ENCODE measurements around the gene KCNIP1.
A peak's percentile ranks its signal among the peaks of the same experiment; 100 is the strongest.

KCNIP1 gene

GRCh38 chr5:170474489-170475274 is 29.1 kb upstream of the KCNIP1 start:
- POLR2A ChIA-PET, result interaction anchor here (0.7 kb wide), 1 partner anchor 10 kb away, joined by 3 read pairs; no protein-coding TSS in a partner anchor
- Histone ChIP-seq H3K9me3 (ENCODE audit: control insufficient read depth, insufficient read depth, low read depth, low read length) (no peaks in the 10 kb centered on the region), H3K36me3 (ENCODE audit: control insufficient read depth in 2 of 2, insufficient read depth in 1 of 2, low read length in 2 of 2) (no peaks in the 10 kb centered on the region), H3K27ac (ENCODE audit: extremely low read depth, low read depth, low read length) (no peak overlapping the region), H3K4me3 (ENCODE audit: low read depth, low read length) (no peak overlapping the region), H3K4me1 (ENCODE audit: control insufficient read depth, insufficient read depth, low read length) (no peaks in the 10 kb centered on the region)
- CTCF ChIA-PET, result interaction anchor here (0.7 to 0.8 kb wide), 3 partner anchors 50 to 151 kb away, joined by 3 to 4 read pairs (median 3); no protein-coding TSS in a partner anchor
- TF ChIP-seq ZNF423 (tag by site-specific recombination; IDR thresholded peaks at IDR 0.05), result no peak
- TF ChIP-seq ZNF184 (tag by site-specific recombination; IDR thresholded peaks at IDR 0.05), result no peak
- no peak for TF ChIP-seq HOXD13 (CRISPR knock-in tag; IDR thresholded peaks at IDR 0.05; ENCODE audit: borderline replicate concordance)
- no peak for TF ChIP-seq ZNF791 (tag by site-specific recombination; IDR thresholded peaks at IDR 0.05)
- no peak for TF ChIP-seq ZBTB8A (tag by site-specific recombination; IDR thresholded peaks at IDR 0.05)
- TF ChIP-seq ZNF626 (tag by site-specific recombination; IDR thresholded peaks at IDR 0.05), result no peak
- TF ChIP-seq ZBTB17 (tag by site-specific recombination; IDR thresholded peaks at IDR 0.05), result no peak
- TF ChIP-seq ZNF514 (tag by site-specific recombination; IDR thresholded peaks at IDR 0.05), result no peak
- no peak for TF ChIP-seq ZNF670 (tag by site-specific recombination; IDR thresholded peaks at IDR 0.05; ENCODE audit: low read depth)
- no peak for TF ChIP-seq ZNF513 (tag by site-specific recombination; IDR thresholded peaks at IDR 0.05)
- TF ChIP-seq PBX3 (CRISPR knock-in tag; IDR thresholded peaks at IDR 0.05), result no peak
- TF ChIP-seq EGR2 (tag by site-specific recombination; IDR thresholded peaks at IDR 0.05; ENCODE audit: low read depth), result no peak

- Histone ChIP-seq H3K4me1 (ENCODE audit: control insufficient read depth, insufficient read depth, low read length) (no peaks in the 10 kb centered on the region), H3K27ac (ENCODE audit: extremely low read depth, low read depth, low read length) (no peak overlapping the region), H3K36me3 (ENCODE audit: control insufficient read depth in 2 of 2, insufficient read depth in 1 of 2, low read length in 2 of 2) (no peaks in the 10 kb centered on the region), H3K9me3 (ENCODE audit: control insufficient read depth, insufficient read depth, low read depth, low read length) (no peaks in the 10 kb centered on the region), H3K4me3 (ENCODE audit: low read depth, low read length) (no peak overlapping the region)
- POLR2A ChIA-PET, result no interaction called here
- CTCF ChIA-PET, result interaction anchor here (0.7 to 0.8 kb wide), 2 partner anchors 50 to 149 kb away, joined by 3 to 4 read pairs; no protein-coding TSS in a partner anchor
- TF ChIP-seq ZNF214 (tag by site-specific recombination; IDR thresholded peaks at IDR 0.05; ENCODE audit: borderline replicate concordance) (no peak), ZBTB11 (tag by site-specific recombination; conservative IDR thresholded peaks at IDR 0.05; ENCODE audit: low read depth) (no peak), EGR2 (tag by site-specific recombination; IDR thresholded peaks at IDR 0.05; ENCODE audit: low read depth) (no peak; the same call in 1 of the 2 replicates), ZNF776 (tag by site-specific recombination; IDR thresholded peaks at IDR 0.05; ENCODE audit: borderline replicate concordance) (no peak), ZNF280C (tag by site-specific recombination; IDR thresholded peaks at IDR 0.05) (no peak), ZNF521 (tag by site-specific recombination; IDR thresholded peaks at IDR 0.05) (no peak), ZNF184 (tag by site-specific recombination; IDR thresholded peaks at IDR 0.05) (no peak), ZNF600 (tag by site-specific recombination; IDR thresholded peaks at IDR 0.05) (0 out of 2 replicates have a peak, but pooled peaks have one; percentile 12), ZSCAN23 (tag by site-specific recombination; IDR thresholded peaks at IDR 0.05) (no peak), ZNF677 (tag by site-specific recombination; IDR thresholded peaks at IDR 0.05) (no peak), ZNF366 (tag by site-specific recombination; conservative IDR thresholded peaks at IDR 0.05) (no peak), ZNF202 (tag by site-specific recombination; IDR thresholded peaks at IDR 0.05; ENCODE audit: borderline replicate concordance) (no peak)
Measured at GRCh38 chr5:170475294-170476000, 28.4 kb upstream of the KCNIP1 start.

Measured in HEK293 (cell line).